C4-2B (cell line): ENCODE data around the gene ITIH5.

Experiments used
- H3K27ac ChIP-seq: fragments of 450-650 bp; 2 replicates; pipeline ENCODE4 v1.5.1; 2017
- CTCF ChIP-seq: fragments of 450-650 bp; conservative IDR thresholded peaks from 2 replicates; pipeline ENCODE4 v1.5.1; 2017; ENCODE audit warnings: mild to moderate bottlenecking
- ZFX ChIP-seq: fragments of 450-650 bp; IDR thresholded peaks from 2 replicates; pipeline ENCODE4 v1.6.1; 2017

ITIH5 gene

GRCh38 chr10:7551950-7552716 lies 114.6 kb downstream of the ITIH5 start:
- no peak for TF ChIP-seq ZFX
- TF ChIP-seq CTCF = no peak

GRCh38 chr10:7551289-7551688 lies 115.5 kb downstream of the ITIH5 start:
- H3K27ac ChIP-seq = no peak overlapping the region
- TF ChIP-seq ZFX (no peak), CTCF (no peak)

More at GRCh38 chr10:7551950-7552716, 114.6 kb downstream of the ITIH5 start:
- no peak overlapping the region for H3K27ac ChIP-seq

GRCh38 chr10:7550013-7550412 lies 116.8 kb downstream of the ITIH5 start:
- no peak for TF ChIP-seq CTCF
- TF ChIP-seq ZFX = no peak
- H3K27ac ChIP-seq = no peak overlapping the region

- no peak for TF ChIP-seq CTCF
- TF ChIP-seq ZFX = no peak
- no peak overlapping the region for H3K27ac ChIP-seq
Observed at GRCh38 chr10:7547829-7548228, 118.9 kb downstream of the ITIH5 start.

GRCh38 chr10:7547206-7547605 lies 119.6 kb downstream of the ITIH5 start:
- no peak overlapping the region for H3K27ac ChIP-seq
- TF ChIP-seq ZFX (no peak), CTCF (no peak)

- no peak for TF ChIP-seq CTCF
- no peak for TF ChIP-seq ZFX
- H3K27ac ChIP-seq = no peak overlapping the region
Observed at GRCh38 chr10:7546385-7546967, 120.3 kb downstream of the ITIH5 start.

- no peak overlapping the region for H3K27ac ChIP-seq
- TF ChIP-seq ZFX = no peak
- no peak for TF ChIP-seq CTCF
Observed at GRCh38 chr10:7545792-7546191, 121.0 kb downstream of the ITIH5 start.
